DLD1 (cell line): ENCODE data around the gene M6PR.
"Not testable (repeated sequence)": the region's sequence is repeated elsewhere in the genome, so short reads cannot be mapped to it uniquely, and the experiment has no call there.

ENCODE experiments used
- in situ Hi-C: cut with HindIII; loops from 2 replicates; pipeline ENCODE4 v1.10.0; 2017; ENCODE audit warnings: low sequenced_read_pairs

M6PR gene

GRCh38 chr12:8914033-8914715, 35.3 kb downstream of the M6PR start, which contains the start of gene PHC1:
Gene PHC1 (plus strand): TSS chr12:8914509. CDS start chr12:8917678, 3,169 bp downstream.
- in situ Hi-C loops: not testable (repeated sequence)

- in situ Hi-C loops: no loop called here
Measured at GRCh38 chr12:8913702-8914032, 35.8 kb downstream of the M6PR start.

GRCh38 chr12:8912914-8913313, 36.5 kb downstream of the M6PR start:
- in situ Hi-C loops: no loop called here

GRCh38 chr12:8911606-8912268, 37.7 kb downstream of the M6PR start:
- in situ Hi-C loops: no loop called here

- in situ Hi-C loops: no loop called here
Measured at GRCh38 chr12:8909752-8910151, 39.7 kb downstream of the M6PR start.

- in situ Hi-C loops: no loop called here
Measured at GRCh38 chr12:8907513-8907912, 41.9 kb downstream of the M6PR start.

GRCh38 chr12:8906266-8907180, 42.9 kb downstream of the M6PR start:
- in situ Hi-C loops: no loop called here

- in situ Hi-C loops: no loop called here
Measured at GRCh38 chr12:8905546-8905945, 43.9 kb downstream of the M6PR start.

- in situ Hi-C loops: no loop called here
Measured at GRCh38 chr12:8904665-8905064, 44.8 kb downstream of the M6PR start.

- in situ Hi-C loops: no loop called here
Measured at GRCh38 chr12:8903646-8904045, 45.8 kb downstream of the M6PR start.

- in situ Hi-C loops: not testable (repeated sequence)
Measured at GRCh38 chr12:8902703-8903102, 46.7 kb downstream of the M6PR start.

GRCh38 chr12:8899830-8900229, 49.6 kb downstream of the M6PR start:
- in situ Hi-C loops: no loop called here

GRCh38 chr12:8897081-8897480, 52.4 kb downstream of the M6PR start:
- in situ Hi-C loops: no loop called here

- in situ Hi-C loops: no loop called here
Measured at GRCh38 chr12:8894986-8895385, 54.5 kb downstream of the M6PR start.

- in situ Hi-C loops: no loop called here
Measured at GRCh38 chr12:8894378-8894777, 55.1 kb downstream of the M6PR start.

- in situ Hi-C loops: no loop called here
Measured at GRCh38 chr12:8891976-8892375, 57.5 kb downstream of the M6PR start.
